SK-N-SH (cell line): ENCODE data around the gene YJEFN3. TPM values are rescaled to one million over a fixed set of nuclear protein-coding genes. Genes with fewer than 3 reads are reported as not detected.

ENCODE experiments used
- CTCF ChIA-PET: fragments of 300-600, 350-600 bp; formaldehyde crosslinking; extraction: SDS; loops from one replicate; lab custom pipeline; 2021; lab: Yijun Ruan, JAX
- POLR2A ChIA-PET: fragments of 350-600 bp; sonication (Branson Sonifier 250); formaldehyde crosslinking; extraction: SDS; loops from one replicate; lab custom pipeline; 2020; ENCODE audit warnings: antibody characterized with exemption, inconsistent platforms; lab: Yijun Ruan, JAX
- DNase-seq: peaks from one replicate; pipeline ENCODE4 v3.0.0; 2012
- H2AFZ ChIP-seq: fragments of 200-600 bp; sonication (generic); 2 replicates; pipeline ENCODE4 v1.8.1; 2016; ENCODE audit warnings: antibody characterized with exemption, mild to moderate bottlenecking, low read depth
- H3F3A ChIP-seq: fragments of 200-600 bp; sonication (generic); replicated peaks from 2 replicates; pipeline ENCODE3; 2016; ENCODE audit warnings: antibody characterized with exemption, mild to moderate bottlenecking; ENCODE audit not compliant: insufficient read depth
- H3K27ac ChIP-seq, 2 experiments: fragments of 200-500 bp in 1 of 2; fragments of 200-600 bp in 1 of 2; sonication (Bioruptor generic) in 1 of 2; sonication (generic), shearing (Covaris generic) in 1 of 2; 2 replicates each; pipeline versions ENCODE4 v1.5.1 to v1.6.1; 2014 to 2016; ENCODE audit warnings: low read depth in 2 of 2, inconsistent platforms in 1 of 2, low read length in 1 of 2, mild to moderate bottlenecking in 1 of 2, mixed read lengths in 1 of 2
- H3K27me3 ChIP-seq: fragments of 200-600 bp; sonication (generic), shearing (Covaris generic); 2 replicates; pipeline ENCODE4 v1.6.1; 2016; ENCODE audit warnings: mixed run types; ENCODE audit not compliant: insufficient read depth
- H3K36me3 ChIP-seq, 2 experiments: fragments of 200-500 bp in 1 of 2; fragments of 200-600 bp in 1 of 2; sonication (Bioruptor generic) in 1 of 2; sonication (generic) in 1 of 2; replicated peaks in 1 of 2; 2 replicates each; pipeline versions ENCODE3 to v1.5.1; 2014 to 2016; ENCODE audit warnings: low read length in 1 of 2, mild to moderate bottlenecking in 1 of 2; ENCODE audit not compliant: insufficient read depth in 2 of 2, control insufficient read depth in 1 of 2
- H3K4me1 ChIP-seq, 2 experiments: fragments of 200-500 bp in 1 of 2; fragments of 200-600 bp in 1 of 2; sonication (Bioruptor generic) in 1 of 2; sonication (generic), shearing (Covaris generic) in 1 of 2; 2 replicates each; pipeline versions ENCODE4 v1.5.1 to v1.6.1; 2014 to 2016; ENCODE audit warnings: low read depth in 1 of 2, low read length in 1 of 2, mixed run types in 1 of 2; ENCODE audit not compliant: insufficient read depth in 2 of 2, control insufficient read depth in 1 of 2
- H3K4me2 ChIP-seq: fragments of 200-600 bp; sonication (generic), shearing (Covaris generic); 2 replicates; pipeline ENCODE4 v1.6.1; 2017; ENCODE audit warnings: mixed run types
- H3K4me3 ChIP-seq, 2 experiments: fragments of 200-500 bp in 1 of 2; fragments of 200-600 bp in 1 of 2; sonication (Bioruptor generic) in 1 of 2; sonication (generic), shearing (Covaris generic) in 1 of 2; 2 replicates each; pipeline versions ENCODE4 v1.5.1 to v1.8.1; 2014 to 2016; ENCODE audit warnings: low read depth in 2 of 2, inconsistent platforms in 1 of 2, low read length in 1 of 2, mild to moderate bottlenecking in 1 of 2, mixed read lengths in 1 of 2, moderate library complexity in 1 of 2
- H3K79me2 ChIP-seq: fragments of 200-600 bp; sonication (generic); 2 replicates; pipeline ENCODE4 v1.8.1; 2017; ENCODE audit warnings: mild to moderate bottlenecking; ENCODE audit not compliant: insufficient read depth
- H3K9ac ChIP-seq: fragments of 200-600 bp; sonication (generic); 2 replicates; pipeline ENCODE4 v1.6.1; 2017; ENCODE audit warnings: mixed run types
- H3K9me2 ChIP-seq: fragments of 200-600 bp; sonication (generic); 2 replicates; pipeline ENCODE4 v1.6.1; 2017; ENCODE audit warnings: mixed run types
- H3K9me3 ChIP-seq: fragments of 200-600 bp; sonication (generic); 2 replicates; pipeline ENCODE4 v1.6.1; 2017; ENCODE audit warnings: mixed run types, mild to moderate bottlenecking, moderate library complexity
- H4K20me1 ChIP-seq: fragments of 200-600 bp; sonication (generic); 2 replicates; pipeline ENCODE4 v1.6.1; 2017; ENCODE audit warnings: mild to moderate bottlenecking, mixed run types; ENCODE audit not compliant: insufficient read depth
- ELF1 ChIP-seq: IDR thresholded peaks from 2 replicates; pipeline ENCODE4 v1.4.0; 2012
- EP300 ChIP-seq, 2 experiments: IDR thresholded peaks; 2 replicates each; pipeline versions ENCODE4 v1.4.0 to v1.6.1; 2012; ENCODE audit warnings: borderline replicate concordance in 1 of 2, low read depth in 1 of 2, low read length in 1 of 2
- EZH2phosphoT487 ChIP-seq: fragments of 200-600 bp; sonication (generic); IDR thresholded peaks from 2 replicates; pipeline ENCODE4 v1.6.1; 2017; ENCODE audit warnings: low read depth, mixed run types, mild to moderate bottlenecking, antibody characterized with exemption, moderate library complexity, borderline replicate concordance
- FOSL2 ChIP-seq: IDR thresholded peaks from 2 replicates; pipeline ENCODE4 v1.4.0; 2012; ENCODE audit warnings: low read depth, mild to moderate bottlenecking, moderate library complexity, borderline replicate concordance
- FOXM1 ChIP-seq: IDR thresholded peaks from 2 replicates; pipeline ENCODE4 v1.4.0; 2012; ENCODE audit warnings: low read depth, mild to moderate bottlenecking
- JUND ChIP-seq: IDR thresholded peaks from 2 replicates; pipeline ENCODE4 v1.4.0; 2012
- MXI1 ChIP-seq: IDR thresholded peaks from 2 replicates; pipeline ENCODE4 v1.6.1; 2012; ENCODE audit warnings: mild to moderate bottlenecking, low read depth, low read length, improper control_type of control experiment
- NFIC ChIP-seq: IDR thresholded peaks from 2 replicates; pipeline ENCODE4 v1.4.0; 2012; ENCODE audit warnings: borderline replicate concordance
- NRF1 ChIP-seq: IDR thresholded peaks from 2 replicates; pipeline ENCODE4 v1.6.1; 2012; ENCODE audit warnings: low read depth, mild to moderate bottlenecking, low read length
- POLR2AphosphoS5 ChIP-seq: IDR thresholded peaks from 2 replicates; pipeline ENCODE4 v1.6.1; 2012; ENCODE audit warnings: low read depth, low read length
- RCOR1 ChIP-seq: fragments of 150-350 bp; IDR thresholded peaks from 2 replicates; pipeline ENCODE4 v1.6.1; 2017; ENCODE audit warnings: antibody characterized with exemption, low read length
- RFX5 ChIP-seq: IDR thresholded peaks from 2 replicates; pipeline ENCODE4 v1.6.1; 2012; ENCODE audit warnings: mild to moderate bottlenecking, improper control_type of control experiment, low read length
- RXRA ChIP-seq: IDR thresholded peaks from 2 replicates; pipeline ENCODE4 v1.4.0; 2012; ENCODE audit warnings: low read depth, mild to moderate bottlenecking, borderline replicate concordance
- SIN3A ChIP-seq: IDR thresholded peaks from 2 replicates; pipeline ENCODE4 v1.6.1; 2012; ENCODE audit warnings: low read depth, mild to moderate bottlenecking, low read length, moderate library complexity, borderline replicate concordance
- TAF1 ChIP-seq: IDR thresholded peaks from 2 replicates; pipeline ENCODE4 v1.6.1; 2012; ENCODE audit warnings: low read depth, mild to moderate bottlenecking, low read length, moderate library complexity, borderline replicate concordance
- YY1 ChIP-seq: IDR thresholded peaks from 2 replicates; pipeline ENCODE4 v1.4.0; 2012; ENCODE audit warnings: low read depth, mild to moderate bottlenecking
- WGBS: methylation state at CpG from one replicate; pipeline ENCODE4 v1.1.6; 2017; ENCODE audit warnings: low lambda C conversion rate; 5-methylcytosine and 5-hydroxymethylcytosine counted together
- polyA plus RNA-seq, 3 experiments: library from polyadenylated mRNA; depleted of rRNA; stranded (reverse); fragments of >200 nt; gene quantifications; 2 replicates each; pipeline ENCODE4 v1.2.3, GENCODE V29; 2012
- TF ChIP-seq, protein P1 (sequence below): fragments of 200-600 bp; sonication (generic); IDR thresholded peaks from 2 replicates; pipeline ENCODE4 v1.6.1; 2017; ENCODE audit warnings: antibody characterized with exemption, mild to moderate bottlenecking, moderate library complexity
- TF ChIP-seq, protein P2 (sequence below): IDR thresholded peaks from 2 replicates; pipeline ENCODE4 v1.4.0; 2012; ENCODE audit warnings: low read depth, borderline replicate concordance
- TF ChIP-seq, protein P3 (sequence below): IDR thresholded peaks from 2 replicates; pipeline ENCODE4 v1.6.1; 2012; ENCODE audit warnings: mild to moderate bottlenecking, low read depth, low read length, moderate library complexity

Gene YJEFN3, protein sequence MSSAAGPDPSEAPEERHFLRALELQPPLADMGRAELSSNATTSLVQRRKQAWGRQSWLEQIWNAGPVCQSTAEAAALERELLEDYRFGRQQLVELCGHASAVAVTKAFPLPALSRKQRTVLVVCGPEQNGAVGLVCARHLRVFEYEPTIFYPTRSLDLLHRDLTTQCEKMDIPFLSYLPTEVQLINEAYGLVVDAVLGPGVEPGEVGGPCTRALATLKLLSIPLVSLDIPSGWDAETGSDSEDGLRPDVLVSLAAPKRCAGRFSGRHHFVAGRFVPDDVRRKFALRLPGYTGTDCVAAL
- polyA plus RNA-seq (2012; rRNA removed), result 7.2 and 7.5 TPM in 2 replicates
- polyA plus RNA-seq (2012; cell fraction: cytosol; rRNA removed), result 0.84 and 0.97 TPM in 2 replicates
- 66.2 and 111 TPM in 2 replicates for polyA plus RNA-seq (2012; cell fraction: nucleus; rRNA removed)

DNA sequence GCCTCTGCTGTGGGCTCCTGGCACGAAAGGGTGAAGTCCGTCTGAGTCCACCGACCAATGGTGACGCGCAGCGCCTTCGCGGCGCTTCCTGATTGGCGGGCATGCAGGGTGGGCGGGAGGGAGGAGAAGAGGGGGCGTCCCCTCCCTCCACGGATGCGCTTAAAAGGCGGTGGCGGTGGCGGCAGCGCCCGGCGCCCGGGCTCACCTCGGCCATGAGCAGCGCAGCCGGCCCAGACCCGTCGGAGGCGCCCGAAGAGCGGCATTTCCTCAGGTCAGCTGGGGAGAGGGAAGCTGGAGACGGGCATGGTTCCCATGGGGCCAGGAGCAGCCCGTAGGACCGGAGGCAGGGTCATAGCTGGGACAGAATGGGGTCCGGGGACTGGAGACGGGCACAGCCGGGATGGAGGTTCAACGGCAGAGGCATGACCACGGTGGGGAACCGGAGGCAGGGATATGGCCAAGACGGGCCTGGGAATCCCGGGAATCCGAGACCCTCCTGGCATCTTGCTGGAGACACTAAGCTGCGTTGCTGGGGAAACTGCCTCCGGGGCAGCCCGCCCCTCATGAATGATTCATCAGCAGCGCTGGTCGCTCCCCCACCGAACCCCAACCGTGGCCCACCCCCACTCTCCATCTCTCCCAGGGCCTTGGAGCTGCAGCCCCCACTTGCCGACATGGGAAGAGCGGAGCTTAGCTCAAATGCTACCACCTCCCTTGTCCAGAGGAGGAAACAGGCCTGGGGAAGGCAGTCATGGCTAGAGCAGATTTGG lies at the start of gene YJEFN3:
Gene YJEFN3, plus strand, starts transcription at position 191 of the 770 bp plus-strand sequence. Its CDS starts 22 bp downstream, at position 213.
- H3K9me2 ChIP-seq, result no peaks in the 10 kb centered on the region
- peaks cover 8% of the 10 kb centered on the region for H3F3A ChIP-seq
- 47% methylated on average over 30 of the region's 50 CpGs for WGBS
- H2AFZ ChIP-seq, result no peak within 1 kb of the TSS
- peaks cover 18% of the 10 kb centered on the region for H3K79me2 ChIP-seq
- ChIA-PET CTCF (interaction anchor here (0.6 to 15.3 kb wide), 6 partner anchors 10 to 125 kb away, joined by 3 to 258 read pairs (median 6); partner anchors contain the start of genes CILP2, GMIP and NDUFA13), POLR2A (interaction anchor here (0.6 to 2.5 kb wide), 6 partner anchors 9 to 135 kb away, joined by 3 to 15 read pairs (median 4); partner anchors contain the start of genes CILP2, GMIP, NDUFA13 and TSSK6)
- H3K27me3 ChIP-seq, result no peaks in the 10 kb centered on the region
- peak; percentile 98 for DNase-seq
- no peak within 1 kb of the TSS; a peak in 1 of 4 replicates for H3K27ac ChIP-seq
- no peak within 1 kb of the TSS for H3K9ac ChIP-seq
- H3K4me1 ChIP-seq, result peaks cover 0 to 14% of the 10 kb centered on the region in 2 experiments; a peak in 1 of 4 replicates
- H3K4me2 ChIP-seq, result no peak within 1 kb of the TSS
- no peaks in the 10 kb centered on the region for H3K9me3 ChIP-seq
- H3K4me3 ChIP-seq, result peak within 1 kb of the TSS in 1 of 2 experiments; percentile 45; a peak in 1 of 4 replicates
- TF ChIP-seq JUND (0 out of 2 replicates have a peak, but pooled peaks have one; percentile 5), YY1 (no peak), SIN3A (no peak), POLR2AphosphoS5 (peak; percentile 39), EZH2phosphoT487 (no peak)
- peaks cover 36% of the 10 kb centered on the region for H4K20me1 ChIP-seq
- H3K36me3 ChIP-seq, result peaks cover 5 to 16% of the 10 kb centered on the region in 2 experiments

DNA sequence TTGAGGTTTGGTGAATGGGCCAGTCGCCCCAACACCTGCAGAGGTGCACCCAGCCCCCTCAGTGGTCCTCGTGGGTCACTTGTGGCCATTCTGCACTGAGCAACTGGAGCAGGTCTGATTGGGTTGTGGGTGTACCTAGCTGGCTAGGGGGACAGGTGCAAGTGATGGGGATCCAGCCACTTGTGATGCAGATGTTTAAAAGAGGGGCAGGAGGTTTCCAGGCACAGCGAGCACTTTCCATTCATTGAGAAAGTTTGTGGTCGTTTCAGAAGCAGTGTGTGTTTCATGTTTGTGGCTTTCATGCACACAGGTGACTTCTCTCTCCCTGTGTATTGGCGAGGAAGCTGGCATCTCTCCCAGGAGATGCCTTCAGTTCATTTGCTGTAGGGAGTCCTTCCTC lies 48.0 kb upstream of the YJEFN3 start:
- Histone ChIP-seq H3K9me2 (no peaks in the 10 kb centered on the region), H3K79me2 (peaks cover 93% of the 10 kb centered on the region), H3K9ac (no peak overlapping the region), H2AFZ (no peak overlapping the region), H3K27ac (no peak overlapping the region), H3K27me3 (no peaks in the 10 kb centered on the region), H4K20me1 (peaks cover 14% of the 10 kb centered on the region), H3K4me3 (no peak overlapping the region), H3K4me1 (peaks cover 7 to 9% of the 10 kb centered on the region in 2 experiments; a peak in 3 of 4 replicates), H3K36me3 (peaks cover 0 to 3% of the 10 kb centered on the region in 2 experiments), H3K9me3 (no peaks in the 10 kb centered on the region), H3F3A (peaks cover 9% of the 10 kb centered on the region), H3K4me2 (no peak overlapping the region)
- 94% methylated on average over 4 of the region's 5 CpGs for WGBS
- ChIA-PET CTCF (interaction anchor here (0.9 to 5.7 kb wide), 2 partner anchors 11 to 114 kb away, joined by 4 to 32 read pairs; no protein-coding TSS in a partner anchor), POLR2A (no interaction called here)
- no peak for DNase-seq
- TF ChIP-seq NFIC (no peak), RCOR1 (no peak), MXI1 (no peak), RFX5 (no peak), EZH2phosphoT487 (no peak), ELF1 (no peak), TAF1 (no peak), FOSL2 (no peak), NRF1 (no peak), FOXM1 (no peak), EP300 (IDR thresholded peaks at IDR 0.05; ENCODE audit: borderline replicate concordance in 1 of 2, low read depth in 1 of 2, low read length in 1 of 2) (no peak), RXRA (no peak)
- TF ChIP-seq, protein P1, sequence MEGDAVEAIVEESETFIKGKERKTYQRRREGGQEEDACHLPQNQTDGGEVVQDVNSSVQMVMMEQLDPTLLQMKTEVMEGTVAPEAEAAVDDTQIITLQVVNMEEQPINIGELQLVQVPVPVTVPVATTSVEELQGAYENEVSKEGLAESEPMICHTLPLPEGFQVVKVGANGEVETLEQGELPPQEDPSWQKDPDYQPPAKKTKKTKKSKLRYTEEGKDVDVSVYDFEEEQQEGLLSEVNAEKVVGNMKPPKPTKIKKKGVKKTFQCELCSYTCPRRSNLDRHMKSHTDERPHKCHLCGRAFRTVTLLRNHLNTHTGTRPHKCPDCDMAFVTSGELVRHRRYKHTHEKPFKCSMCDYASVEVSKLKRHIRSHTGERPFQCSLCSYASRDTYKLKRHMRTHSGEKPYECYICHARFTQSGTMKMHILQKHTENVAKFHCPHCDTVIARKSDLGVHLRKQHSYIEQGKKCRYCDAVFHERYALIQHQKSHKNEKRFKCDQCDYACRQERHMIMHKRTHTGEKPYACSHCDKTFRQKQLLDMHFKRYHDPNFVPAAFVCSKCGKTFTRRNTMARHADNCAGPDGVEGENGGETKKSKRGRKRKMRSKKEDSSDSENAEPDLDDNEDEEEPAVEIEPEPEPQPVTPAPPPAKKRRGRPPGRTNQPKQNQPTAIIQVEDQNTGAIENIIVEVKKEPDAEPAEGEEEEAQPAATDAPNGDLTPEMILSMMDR, result no peak
- TF ChIP-seq, protein P2, sequence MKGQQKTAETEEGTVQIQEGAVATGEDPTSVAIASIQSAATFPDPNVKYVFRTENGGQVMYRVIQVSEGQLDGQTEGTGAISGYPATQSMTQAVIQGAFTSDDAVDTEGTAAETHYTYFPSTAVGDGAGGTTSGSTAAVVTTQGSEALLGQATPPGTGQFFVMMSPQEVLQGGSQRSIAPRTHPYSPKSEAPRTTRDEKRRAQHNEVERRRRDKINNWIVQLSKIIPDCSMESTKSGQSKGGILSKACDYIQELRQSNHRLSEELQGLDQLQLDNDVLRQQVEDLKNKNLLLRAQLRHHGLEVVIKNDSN, result no peak
- TF ChIP-seq, protein P3, sequence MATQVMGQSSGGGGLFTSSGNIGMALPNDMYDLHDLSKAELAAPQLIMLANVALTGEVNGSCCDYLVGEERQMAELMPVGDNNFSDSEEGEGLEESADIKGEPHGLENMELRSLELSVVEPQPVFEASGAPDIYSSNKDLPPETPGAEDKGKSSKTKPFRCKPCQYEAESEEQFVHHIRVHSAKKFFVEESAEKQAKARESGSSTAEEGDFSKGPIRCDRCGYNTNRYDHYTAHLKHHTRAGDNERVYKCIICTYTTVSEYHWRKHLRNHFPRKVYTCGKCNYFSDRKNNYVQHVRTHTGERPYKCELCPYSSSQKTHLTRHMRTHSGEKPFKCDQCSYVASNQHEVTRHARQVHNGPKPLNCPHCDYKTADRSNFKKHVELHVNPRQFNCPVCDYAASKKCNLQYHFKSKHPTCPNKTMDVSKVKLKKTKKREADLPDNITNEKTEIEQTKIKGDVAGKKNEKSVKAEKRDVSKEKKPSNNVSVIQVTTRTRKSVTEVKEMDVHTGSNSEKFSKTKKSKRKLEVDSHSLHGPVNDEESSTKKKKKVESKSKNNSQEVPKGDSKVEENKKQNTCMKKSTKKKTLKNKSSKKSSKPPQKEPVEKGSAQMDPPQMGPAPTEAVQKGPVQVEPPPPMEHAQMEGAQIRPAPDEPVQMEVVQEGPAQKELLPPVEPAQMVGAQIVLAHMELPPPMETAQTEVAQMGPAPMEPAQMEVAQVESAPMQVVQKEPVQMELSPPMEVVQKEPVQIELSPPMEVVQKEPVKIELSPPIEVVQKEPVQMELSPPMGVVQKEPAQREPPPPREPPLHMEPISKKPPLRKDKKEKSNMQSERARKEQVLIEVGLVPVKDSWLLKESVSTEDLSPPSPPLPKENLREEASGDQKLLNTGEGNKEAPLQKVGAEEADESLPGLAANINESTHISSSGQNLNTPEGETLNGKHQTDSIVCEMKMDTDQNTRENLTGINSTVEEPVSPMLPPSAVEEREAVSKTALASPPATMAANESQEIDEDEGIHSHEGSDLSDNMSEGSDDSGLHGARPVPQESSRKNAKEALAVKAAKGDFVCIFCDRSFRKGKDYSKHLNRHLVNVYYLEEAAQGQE, result no peak
